ENCODE measurements around the gene JAML.

DNA sequence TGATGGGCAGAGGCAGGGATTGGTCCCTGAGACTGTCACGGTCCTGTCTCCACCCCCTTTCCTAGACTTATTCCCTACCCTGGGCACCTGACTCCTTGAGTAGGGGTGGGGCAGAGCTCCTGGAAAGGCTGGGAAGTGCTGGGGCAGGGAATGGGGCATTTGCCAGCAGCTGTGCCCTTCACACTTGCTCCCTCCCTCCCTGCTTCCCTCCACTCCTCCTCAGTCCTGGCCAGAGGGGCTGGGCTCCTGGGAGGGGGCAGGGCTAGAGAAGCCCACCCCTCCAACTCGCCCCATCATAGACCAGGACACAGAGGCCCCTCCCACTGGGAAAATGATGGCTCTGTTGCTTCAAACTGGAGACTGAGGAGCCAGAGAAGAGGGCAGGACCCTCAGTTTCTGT lies 59.9 kb downstream of the JAML start:
- TF ChIP-seq CTCF (IDR thresholded peaks at IDR 0.05) (no peak), POLR2A (IDR thresholded peaks at IDR 0.05) (no peak), POLR2AphosphoS5 (IDR thresholded peaks at IDR 0.05; ENCODE audit: insufficient read depth in 1 of 2, low read depth in 1 of 2) (no peak)

All from vagina (tissue), 2 donors.